Left ventricle myocardium inferior (tissue), 1 donor: ENCODE measurements around the gene SHISA9. TPM values are rescaled to one million over a fixed set of nuclear protein-coding genes. Genes with fewer than 3 reads are reported as not detected.

Source experiments
- DNase-seq: peaks from one replicate; pipeline ENCODE4 v3.0.0-alpha.2; 2020
- H3K27ac ChIP-seq: fragments of 200-600 bp; replicated peaks from 2 replicates; pipeline ENCODE4 v1.8.0; 2021
- H3K27me3 ChIP-seq: fragments of 200-600 bp; 2 replicates; pipeline ENCODE4 v1.8.0; 2021; ENCODE audit warnings: low read depth
- H3K36me3 ChIP-seq: fragments of 200-600 bp; 2 replicates; pipeline ENCODE4 v1.8.0; 2021
- H3K4me1 ChIP-seq: fragments of 200-600 bp; 2 replicates; pipeline ENCODE4 v1.8.0; 2021
- H3K4me3 ChIP-seq: fragments of 200-600 bp; 2 replicates; pipeline ENCODE4 v1.8.0; 2021; ENCODE audit warnings: mild to moderate bottlenecking, moderate library complexity
- H3K9me3 ChIP-seq: fragments of 200-600 bp; replicated peaks from 2 replicates; pipeline ENCODE4 v1.8.0; 2021
- intact Hi-C: fragments of 100-400 bp; cut with micrococcal nuclease; formaldehyde crosslinking; loops from one replicate; pipeline ENCODE4 v1.11.0; 2022
- total RNA-seq: library from RNA; stranded (reverse); fragmentation: NEBNext Ultra II Directional; extraction: Animal tissue kit (Norgen Biotek cat#: 25700); gene quantifications from one replicate; pipeline ENCODE4 v1.2.1, GENCODE V29; 2021
- TF ChIP-seq, protein P1 (sequence below): fragments of 200-600 bp; IDR thresholded peaks from 2 replicates; pipeline ENCODE4 v1.8.0; 2021; ENCODE audit warnings: antibody characterized with exemption, mild to moderate bottlenecking, borderline replicate concordance
- donor health status: DM: no; HTN: yes; CAD: no; lungs with severe emphysema.

SHISA9 gene
- total RNA-seq, 1 donor from 2014 or later, result 0.30 TPM

DNA sequence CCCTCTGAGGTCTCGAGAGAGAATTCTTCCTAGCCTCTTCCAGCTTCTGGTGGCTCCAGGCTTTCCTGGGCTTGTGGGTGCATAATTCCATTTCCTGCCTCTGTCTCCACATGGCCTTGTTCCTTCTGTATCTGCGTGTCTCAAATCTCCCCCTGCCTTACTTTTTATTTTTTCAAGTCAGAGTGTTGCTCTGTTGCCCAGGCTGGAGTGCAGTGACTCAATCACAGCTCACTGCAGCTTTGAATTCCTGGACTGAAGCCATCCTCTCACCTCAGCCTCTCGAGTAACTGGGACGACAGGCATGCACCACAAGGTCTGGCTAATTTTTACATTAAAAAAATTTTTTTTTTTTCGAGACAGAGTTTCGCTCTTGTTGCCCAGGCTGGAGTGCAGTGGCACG, 120.6 kb downstream of the SHISA9 start:
- H3K27me3 ChIP-seq, result no peaks in the 10 kb centered on the region
- H3K27ac ChIP-seq, result no peak overlapping the region
- intact Hi-C loops, result no loop called here
- no peak for DNase-seq
- H3K36me3 ChIP-seq, result no peaks in the 10 kb centered on the region
- H3K9me3 ChIP-seq, result peaks cover 6% of the 10 kb centered on the region
- no peak overlapping the region for H3K4me3 ChIP-seq
- TF ChIP-seq, protein P1, sequence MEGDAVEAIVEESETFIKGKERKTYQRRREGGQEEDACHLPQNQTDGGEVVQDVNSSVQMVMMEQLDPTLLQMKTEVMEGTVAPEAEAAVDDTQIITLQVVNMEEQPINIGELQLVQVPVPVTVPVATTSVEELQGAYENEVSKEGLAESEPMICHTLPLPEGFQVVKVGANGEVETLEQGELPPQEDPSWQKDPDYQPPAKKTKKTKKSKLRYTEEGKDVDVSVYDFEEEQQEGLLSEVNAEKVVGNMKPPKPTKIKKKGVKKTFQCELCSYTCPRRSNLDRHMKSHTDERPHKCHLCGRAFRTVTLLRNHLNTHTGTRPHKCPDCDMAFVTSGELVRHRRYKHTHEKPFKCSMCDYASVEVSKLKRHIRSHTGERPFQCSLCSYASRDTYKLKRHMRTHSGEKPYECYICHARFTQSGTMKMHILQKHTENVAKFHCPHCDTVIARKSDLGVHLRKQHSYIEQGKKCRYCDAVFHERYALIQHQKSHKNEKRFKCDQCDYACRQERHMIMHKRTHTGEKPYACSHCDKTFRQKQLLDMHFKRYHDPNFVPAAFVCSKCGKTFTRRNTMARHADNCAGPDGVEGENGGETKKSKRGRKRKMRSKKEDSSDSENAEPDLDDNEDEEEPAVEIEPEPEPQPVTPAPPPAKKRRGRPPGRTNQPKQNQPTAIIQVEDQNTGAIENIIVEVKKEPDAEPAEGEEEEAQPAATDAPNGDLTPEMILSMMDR, result no peak
- no peaks in the 10 kb centered on the region for H3K4me1 ChIP-seq

DNA sequence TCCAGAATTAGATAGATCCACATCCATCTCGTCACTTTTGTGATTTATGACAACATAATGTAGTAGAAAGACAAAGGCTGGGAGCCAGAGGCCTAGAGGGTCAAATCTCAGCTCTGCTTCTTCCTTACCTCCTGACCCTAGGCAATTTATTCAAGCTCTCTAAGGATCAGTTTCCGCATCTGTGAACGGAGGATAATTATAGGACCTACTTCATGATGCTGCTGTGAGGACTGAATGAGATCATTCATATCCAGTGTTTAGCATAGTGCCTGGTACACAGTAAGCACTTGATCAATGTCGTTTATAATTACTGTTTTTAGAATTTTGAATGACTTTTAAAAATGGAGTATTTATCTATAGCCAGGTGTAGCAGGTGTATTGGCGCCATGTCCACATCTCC, 128.4 kb downstream of the SHISA9 start:
- Histone ChIP-seq H3K9me3 (peaks cover 25% of the 10 kb centered on the region), H3K4me3 (no peak overlapping the region), H3K36me3 (no peaks in the 10 kb centered on the region), H3K27ac (no peak overlapping the region), H3K27me3 (no peaks in the 10 kb centered on the region), H3K4me1 (no peaks in the 10 kb centered on the region)
- intact Hi-C loops, result no loop called here
- TF ChIP-seq, protein P1, result no peak
- DNase-seq, result no peak

DNA sequence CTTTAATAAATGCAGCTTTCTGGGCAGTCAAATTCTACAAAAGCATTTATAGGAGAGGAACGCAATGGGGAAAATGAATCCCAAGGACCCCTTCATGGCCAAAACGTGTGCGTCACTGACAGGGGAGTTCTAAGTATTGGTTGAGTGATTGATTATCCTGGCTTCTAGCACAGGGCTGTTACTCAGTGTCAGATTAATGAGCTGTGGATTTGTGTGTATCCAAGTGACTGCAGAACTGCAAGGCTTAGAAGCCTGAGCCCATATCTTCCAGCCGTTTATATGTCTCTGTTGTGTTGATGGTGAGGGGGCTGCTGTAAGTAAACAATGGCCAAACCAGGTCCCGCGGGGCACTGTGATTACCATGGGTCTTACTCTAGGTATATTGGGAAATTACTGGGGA, 129.4 kb downstream of the SHISA9 start:
- H3K4me1 ChIP-seq, result no peaks in the 10 kb centered on the region
- intact Hi-C loops, result no loop called here
- peaks cover 25% of the 10 kb centered on the region for H3K9me3 ChIP-seq
- no peak for DNase-seq
- no peaks in the 10 kb centered on the region for H3K27me3 ChIP-seq
- TF ChIP-seq, protein P1, result no peak
- H3K4me3 ChIP-seq, result no peak overlapping the region
- no peaks in the 10 kb centered on the region for H3K36me3 ChIP-seq
- no peak overlapping the region for H3K27ac ChIP-seq

DNA sequence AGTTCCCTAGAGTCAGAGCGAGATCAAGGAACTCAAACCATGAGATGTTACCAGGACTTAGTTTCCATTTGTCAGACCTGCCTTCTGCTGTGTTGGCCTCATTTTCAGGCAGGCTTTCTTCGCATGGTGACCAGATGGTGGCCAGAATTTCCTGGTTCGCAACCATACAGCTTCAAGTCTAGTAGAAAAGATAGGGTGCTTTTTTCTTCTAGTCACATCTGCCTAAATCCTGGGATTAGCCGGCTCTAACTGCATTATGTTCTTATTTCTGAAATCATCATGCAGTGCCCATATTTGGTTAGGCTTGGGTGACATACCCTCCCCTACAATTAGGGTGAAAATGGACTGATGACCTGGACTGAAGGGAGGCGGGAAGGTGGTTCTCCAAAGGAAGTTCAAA, 131.5 kb downstream of the SHISA9 start:
- TF ChIP-seq, protein P1, result no peak
- Histone ChIP-seq H3K36me3 (no peaks in the 10 kb centered on the region), H3K27ac (no peak overlapping the region), H3K4me1 (no peaks in the 10 kb centered on the region), H3K9me3 (peaks cover 17% of the 10 kb centered on the region), H3K27me3 (no peaks in the 10 kb centered on the region), H3K4me3 (no peak overlapping the region)
- intact Hi-C loops, result no loop called here
- DNase-seq, result no peak

DNA sequence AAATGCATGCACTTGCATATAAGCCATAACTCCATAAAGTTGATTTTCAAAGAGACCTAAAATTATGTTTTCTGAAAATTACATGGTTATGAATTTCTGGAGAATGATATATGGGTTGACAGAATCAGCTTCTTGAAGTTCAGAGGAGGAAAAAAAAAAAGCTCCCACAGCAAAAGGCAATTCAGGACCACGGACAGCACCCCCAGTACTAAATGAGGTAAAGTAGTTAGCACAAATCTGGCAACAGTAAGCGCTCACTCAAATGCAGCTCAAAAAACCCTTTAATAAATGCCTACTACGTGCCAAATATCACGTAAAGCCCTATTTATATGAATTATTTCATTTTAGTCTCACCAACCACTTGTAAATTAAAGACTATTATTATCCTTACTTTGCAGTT, 135.2 kb downstream of the SHISA9 start:
- TF ChIP-seq, protein P1, result no peak
- H3K9me3 ChIP-seq, result peaks cover 3% of the 10 kb centered on the region
- intact Hi-C loops, result no loop called here

DNA sequence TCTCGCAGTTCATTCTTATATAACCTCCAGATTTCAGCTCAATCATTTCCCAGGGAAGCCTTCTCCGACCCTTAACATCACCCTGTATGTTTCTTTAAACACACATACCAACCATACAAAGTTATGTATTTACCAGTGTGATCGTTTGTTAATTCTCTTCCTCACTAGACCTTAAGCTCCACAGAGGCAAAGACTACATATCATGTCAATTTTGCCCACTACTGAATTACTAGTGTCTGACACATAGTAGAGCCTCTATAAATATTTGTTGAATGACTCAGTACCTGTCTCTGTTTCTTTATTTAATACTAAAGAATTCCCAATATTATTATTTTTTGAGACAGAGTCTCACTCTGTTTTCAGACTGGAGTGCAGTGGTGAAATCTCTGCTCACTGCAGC, 137.2 kb downstream of the SHISA9 start:
- no peak for DNase-seq
- Histone ChIP-seq H3K36me3 (no peaks in the 10 kb centered on the region), H3K27me3 (no peaks in the 10 kb centered on the region), H3K27ac (no peak overlapping the region), H3K9me3 (peaks cover 19% of the 10 kb centered on the region), H3K4me1 (no peaks in the 10 kb centered on the region), H3K4me3 (no peak overlapping the region)
- intact Hi-C loops, result no loop called here
- TF ChIP-seq, protein P1, result no peak

More for the DNA sequence above, 135.2 kb downstream of the SHISA9 start:
- peak; percentile 19 for DNase-seq
- Histone ChIP-seq H3K36me3 (no peaks in the 10 kb centered on the region), H3K4me1 (no peaks in the 10 kb centered on the region), H3K27ac (no peak overlapping the region), H3K4me3 (no peak overlapping the region), H3K27me3 (no peaks in the 10 kb centered on the region)
